Measurements from ENCODE around the gene MAP2K2. TPM values are rescaled to one million over a fixed set of nuclear protein-coding genes. Genes with fewer than 3 reads are reported as not detected.

The MAP2K2 gene
- total RNA-seq, 1 experiment from 2014 or later = 151 TPM

DNA sequence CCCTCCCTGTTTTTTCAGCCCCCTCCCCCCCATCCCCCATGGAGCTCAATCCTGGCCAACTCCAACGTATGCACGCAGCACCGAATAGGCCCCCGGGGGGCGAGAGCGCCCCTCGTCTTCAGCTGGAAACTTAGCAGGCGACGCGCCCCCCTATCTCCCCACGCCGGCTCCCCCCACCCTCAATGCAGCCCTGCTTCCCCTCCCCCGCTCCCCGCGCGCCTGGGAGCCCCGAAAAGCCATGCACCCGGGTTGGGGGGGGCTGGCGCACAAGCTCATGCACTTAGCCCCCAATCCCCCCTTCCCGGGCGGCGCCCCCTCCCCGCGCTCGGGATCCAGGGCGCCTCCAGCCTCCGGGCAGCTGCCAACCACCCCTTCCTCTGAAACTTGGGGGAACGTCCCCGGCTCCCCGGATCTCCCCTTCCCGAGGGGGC, 57.7 kb downstream of the MAP2K2 start:
- intact Hi-C loops (cut with micrococcal nuclease; ENCODE audit: unreplicated experiment) = no loop called here
- ATAC-seq (no peak), DNase-seq (ENCODE audit: low read depth, low spot score) (no peak)
- ChIA-PET CTCF (no interaction called here), POLR2A (no interaction called here)
- Histone ChIP-seq H3K4me1 (ENCODE audit: control insufficient read depth, insufficient read depth, low read length) (peaks cover 21% of the 10 kb centered on the region), H3K4me3 (ENCODE audit: low read depth in 2 of 2, low read length in 2 of 2) (peak overlapping the region; percentile 55 to 59), H3K9me3 (ENCODE audit: control insufficient read depth, insufficient read depth, low read depth, low read length) (no peaks in the 10 kb centered on the region), H3K36me3 (ENCODE audit: control insufficient read depth, insufficient read depth, low read length) (no peaks in the 10 kb centered on the region; the same call in 1 of the 2 replicates), H3K27ac (ENCODE audit: low read length) (peak overlapping the region; percentile 39; the same call in 1 of the 2 replicates), H3K27me3 (ENCODE audit: control insufficient read depth, insufficient read depth, low read length) (no peaks in the 10 kb centered on the region)
- BruUV-seq (replicated peaks) = no TSS peak
- in situ Hi-C loops (cut with HindIII; ENCODE audit: low pct_unique_long_range_greater_than_20kb, low sequenced_read_pairs) = no loop called here
- TF ChIP-seq, protein P1, sequence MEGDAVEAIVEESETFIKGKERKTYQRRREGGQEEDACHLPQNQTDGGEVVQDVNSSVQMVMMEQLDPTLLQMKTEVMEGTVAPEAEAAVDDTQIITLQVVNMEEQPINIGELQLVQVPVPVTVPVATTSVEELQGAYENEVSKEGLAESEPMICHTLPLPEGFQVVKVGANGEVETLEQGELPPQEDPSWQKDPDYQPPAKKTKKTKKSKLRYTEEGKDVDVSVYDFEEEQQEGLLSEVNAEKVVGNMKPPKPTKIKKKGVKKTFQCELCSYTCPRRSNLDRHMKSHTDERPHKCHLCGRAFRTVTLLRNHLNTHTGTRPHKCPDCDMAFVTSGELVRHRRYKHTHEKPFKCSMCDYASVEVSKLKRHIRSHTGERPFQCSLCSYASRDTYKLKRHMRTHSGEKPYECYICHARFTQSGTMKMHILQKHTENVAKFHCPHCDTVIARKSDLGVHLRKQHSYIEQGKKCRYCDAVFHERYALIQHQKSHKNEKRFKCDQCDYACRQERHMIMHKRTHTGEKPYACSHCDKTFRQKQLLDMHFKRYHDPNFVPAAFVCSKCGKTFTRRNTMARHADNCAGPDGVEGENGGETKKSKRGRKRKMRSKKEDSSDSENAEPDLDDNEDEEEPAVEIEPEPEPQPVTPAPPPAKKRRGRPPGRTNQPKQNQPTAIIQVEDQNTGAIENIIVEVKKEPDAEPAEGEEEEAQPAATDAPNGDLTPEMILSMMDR (IDR thresholded peaks at IDR 0.05) = no peak
- TF ChIP-seq REST (IDR thresholded peaks at IDR 0.05; ENCODE audit: insufficient read depth in 1 of 2, low read depth in 2 of 2, low read length in 1 of 2) (no peak), TCF7L2 (IDR thresholded peaks at IDR 0.05; ENCODE audit: low read depth, low read length) (no peak), POLR2AphosphoS5 (IDR thresholded peaks at IDR 0.05; ENCODE audit: low read depth, low read length) (no peak), SIN3A (IDR thresholded peaks at IDR 0.05; ENCODE audit: borderline replicate concordance, insufficient read depth, low read depth, low read length) (no peak)

- no peak for TF ChIP-seq POLR2AphosphoS5 (IDR thresholded peaks at IDR 0.05; ENCODE audit: low read depth, low read length)
- TF ChIP-seq, protein P1 (IDR thresholded peaks at IDR 0.05) = no peak
- TF ChIP-seq REST (IDR thresholded peaks at IDR 0.05; ENCODE audit: insufficient read depth in 1 of 2, low read depth in 2 of 2, low read length in 1 of 2) = no peak
- TF ChIP-seq TCF7L2 (IDR thresholded peaks at IDR 0.05; ENCODE audit: low read depth, low read length) = no peak
- no peak for TF ChIP-seq SIN3A (IDR thresholded peaks at IDR 0.05; ENCODE audit: borderline replicate concordance, insufficient read depth, low read depth, low read length)
- in situ Hi-C loops (cut with HindIII; ENCODE audit: low pct_unique_long_range_greater_than_20kb, low sequenced_read_pairs) (no loop called here), intact Hi-C loops (cut with micrococcal nuclease; ENCODE audit: unreplicated experiment) (no loop called here)
- POLR2A ChIA-PET = no interaction called here
- ATAC-seq (peak; percentile 82), DNase-seq (ENCODE audit: low read depth, low spot score) (peak; percentile 18)
- peak overlapping the region; percentile 55 to 67 for H3K4me3 ChIP-seq (ENCODE audit: low read depth in 2 of 2, low read length in 2 of 2)
- no peak overlapping the region for H3K27ac ChIP-seq (ENCODE audit: low read length)
- no peaks in the 10 kb centered on the region; the same call in 1 of the 2 replicates for H3K36me3 ChIP-seq (ENCODE audit: control insufficient read depth, insufficient read depth, low read length)
- CTCF ChIA-PET = no interaction called here
- H3K4me1 ChIP-seq (ENCODE audit: control insufficient read depth, insufficient read depth, low read length) = peaks cover 26% of the 10 kb centered on the region
- no peaks in the 10 kb centered on the region for H3K9me3 ChIP-seq (ENCODE audit: control insufficient read depth, insufficient read depth, low read depth, low read length)
- BruUV-seq (replicated peaks) = no TSS peak
- H3K27me3 ChIP-seq (ENCODE audit: control insufficient read depth, insufficient read depth, low read length) = no peaks in the 10 kb centered on the region
Observed at GRCh38 chr19:4065430-4066175, 58.3 kb downstream of the MAP2K2 start.
